ENCODE measurements around the gene PPIB.
A peak's percentile ranks its signal among the peaks of the same experiment; 100 is the strongest.

The PPIB gene

GRCh38 chr15:64146885-64147681, 15.7 kb downstream of the PPIB start (continued):
- TF ChIP-seq SCRT2 (tag by site-specific recombination; IDR thresholded peaks at IDR 0.05) (no peak), PRDM1 (tag by site-specific recombination; IDR thresholded peaks at IDR 0.05) (no peak), ZNF223 (tag by site-specific recombination; IDR thresholded peaks at IDR 0.05) (peak; percentile 99), ZNF529 (tag by site-specific recombination; IDR thresholded peaks at IDR 0.05; ENCODE audit: insufficient replicate concordance) (no peak), KLF17 (tag by site-specific recombination; IDR thresholded peaks at IDR 0.05) (no peak), ZNF169 (tag by site-specific recombination; IDR thresholded peaks at IDR 0.05) (no peak), ZNF146 (tag by site-specific recombination; IDR thresholded peaks at IDR 0.05) (no peak), ZEB2 (tag by site-specific recombination; IDR thresholded peaks at IDR 0.05) (peak; percentile 47; the same call in 1 of the 2 replicates), SETDB1 (IDR thresholded peaks at IDR 0.05; ENCODE audit: insufficient read length, low read length) (no peak), ZNF664 (tag by site-specific recombination; IDR thresholded peaks at IDR 0.05) (no peak), ZNF140 (tag by site-specific recombination; IDR thresholded peaks at IDR 0.05) (no peak), ZBTB48 (tag by site-specific recombination; IDR thresholded peaks at IDR 0.05) (0 out of 2 replicates have a peak, but pooled peaks have one; percentile 31), ZIC2 (tag by site-specific recombination; IDR thresholded peaks at IDR 0.05) (peak; percentile 60), ZNF335 (tag by site-specific recombination; conservative IDR thresholded peaks at IDR 0.05) (peak; percentile 96), FEZF1 (tag by site-specific recombination; IDR thresholded peaks at IDR 0.05) (0 out of 2 replicates have a peak, but pooled peaks have one; percentile 11), ZXDB (tag by site-specific recombination; IDR thresholded peaks at IDR 0.05) (peak; percentile 46; the same call in 1 of the 2 replicates), ZNF704 (tag by site-specific recombination; IDR thresholded peaks at IDR 0.05) (no peak), AEBP2 (tag by site-specific recombination; IDR thresholded peaks at IDR 0.05; ENCODE audit: borderline replicate concordance) (no peak), ZSCAN16 (tag by site-specific recombination; IDR thresholded peaks at IDR 0.05) (peak; percentile 51; the same call in 1 of the 2 replicates), ZBTB8A (tag by site-specific recombination; IDR thresholded peaks at IDR 0.05) (peak; percentile 93), ZNF514 (tag by site-specific recombination; IDR thresholded peaks at IDR 0.05) (no peak), ZNF121 (tag by site-specific recombination; IDR thresholded peaks at IDR 0.05) (0 out of 2 replicates have a peak, but pooled peaks have one; percentile 56), ZBTB10 (tag by site-specific recombination; IDR thresholded peaks at IDR 0.05) (no peak), PATZ1 (tag by site-specific recombination; IDR thresholded peaks at IDR 0.05) (0 out of 2 replicates have a peak, but pooled peaks have one; percentile 26), ZNF112 (tag by site-specific recombination; IDR thresholded peaks at IDR 0.05) (no peak), ZNF692 (tag by site-specific recombination; IDR thresholded peaks at IDR 0.05) (peak; percentile 65; the same call in 1 of the 2 replicates)
